ENCODE measurements around the gene ZNF544.

Gene ZNF544

DNA sequence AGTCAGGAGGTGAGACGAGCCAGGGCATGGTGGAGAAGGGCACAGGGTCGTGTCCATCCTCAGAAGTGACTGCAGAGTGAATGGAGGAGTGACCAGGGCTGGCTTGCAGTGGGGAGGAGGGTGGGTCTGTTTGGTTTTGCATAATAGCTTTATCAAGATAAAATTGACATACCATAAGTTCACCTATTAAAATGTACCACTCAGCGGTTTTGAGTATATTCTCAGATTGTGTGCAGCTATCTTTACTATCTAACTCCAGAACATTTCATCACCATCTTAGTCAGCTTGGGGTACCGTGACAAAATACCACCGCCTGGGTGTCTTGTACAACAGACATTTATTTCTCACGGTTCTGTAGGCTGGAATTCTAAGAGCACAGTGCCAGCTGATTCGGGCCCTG, 63.2 kb downstream of the ZNF544 start:
- H2AFZ ChIP-seq (ENCODE audit: low read length): no peak overlapping the region
- no peak for TF ChIP-seq EZH2 (IDR thresholded peaks at IDR 0.05; ENCODE audit: borderline replicate concordance, low read length)
- TF ChIP-seq, protein P1, sequence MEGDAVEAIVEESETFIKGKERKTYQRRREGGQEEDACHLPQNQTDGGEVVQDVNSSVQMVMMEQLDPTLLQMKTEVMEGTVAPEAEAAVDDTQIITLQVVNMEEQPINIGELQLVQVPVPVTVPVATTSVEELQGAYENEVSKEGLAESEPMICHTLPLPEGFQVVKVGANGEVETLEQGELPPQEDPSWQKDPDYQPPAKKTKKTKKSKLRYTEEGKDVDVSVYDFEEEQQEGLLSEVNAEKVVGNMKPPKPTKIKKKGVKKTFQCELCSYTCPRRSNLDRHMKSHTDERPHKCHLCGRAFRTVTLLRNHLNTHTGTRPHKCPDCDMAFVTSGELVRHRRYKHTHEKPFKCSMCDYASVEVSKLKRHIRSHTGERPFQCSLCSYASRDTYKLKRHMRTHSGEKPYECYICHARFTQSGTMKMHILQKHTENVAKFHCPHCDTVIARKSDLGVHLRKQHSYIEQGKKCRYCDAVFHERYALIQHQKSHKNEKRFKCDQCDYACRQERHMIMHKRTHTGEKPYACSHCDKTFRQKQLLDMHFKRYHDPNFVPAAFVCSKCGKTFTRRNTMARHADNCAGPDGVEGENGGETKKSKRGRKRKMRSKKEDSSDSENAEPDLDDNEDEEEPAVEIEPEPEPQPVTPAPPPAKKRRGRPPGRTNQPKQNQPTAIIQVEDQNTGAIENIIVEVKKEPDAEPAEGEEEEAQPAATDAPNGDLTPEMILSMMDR (IDR thresholded peaks at IDR 0.05; ENCODE audit: low read length): no peak
- H3K9ac ChIP-seq (ENCODE audit: low read length): no peak overlapping the region
- H3K27me3 ChIP-seq (ENCODE audit: insufficient read depth, low read length): no peaks in the 10 kb centered on the region
- peaks cover 38% of the 10 kb centered on the region for H3K9me3 ChIP-seq (ENCODE audit: low read length)
- H3K4me2 ChIP-seq (ENCODE audit: low read length): no peak overlapping the region
- H3K4me1 ChIP-seq (ENCODE audit: insufficient read depth, low read length, severe bottlenecking): no peaks in the 10 kb centered on the region
- H3K27ac ChIP-seq (ENCODE audit: low read depth, low read length, poor library complexity, severe bottlenecking): no peak overlapping the region
- H3K36me3 ChIP-seq (ENCODE audit: insufficient read depth, low read length): peaks cover 98% of the 10 kb centered on the region
- no peak overlapping the region for H3K4me3 ChIP-seq (ENCODE audit: low read depth, low read length, poor library complexity, severe bottlenecking)
- no peaks in the 10 kb centered on the region for H3K79me2 ChIP-seq (ENCODE audit: insufficient read depth, low read length)
- no peaks in the 10 kb centered on the region for H4K20me1 ChIP-seq (ENCODE audit: insufficient read depth, low read length)
- H3K9me2 ChIP-seq (ENCODE audit: low read depth, low read length): no peaks in the 10 kb centered on the region
- no peaks in the 10 kb centered on the region for H3F3A ChIP-seq (ENCODE audit: insufficient read depth, low read length)

DNA sequence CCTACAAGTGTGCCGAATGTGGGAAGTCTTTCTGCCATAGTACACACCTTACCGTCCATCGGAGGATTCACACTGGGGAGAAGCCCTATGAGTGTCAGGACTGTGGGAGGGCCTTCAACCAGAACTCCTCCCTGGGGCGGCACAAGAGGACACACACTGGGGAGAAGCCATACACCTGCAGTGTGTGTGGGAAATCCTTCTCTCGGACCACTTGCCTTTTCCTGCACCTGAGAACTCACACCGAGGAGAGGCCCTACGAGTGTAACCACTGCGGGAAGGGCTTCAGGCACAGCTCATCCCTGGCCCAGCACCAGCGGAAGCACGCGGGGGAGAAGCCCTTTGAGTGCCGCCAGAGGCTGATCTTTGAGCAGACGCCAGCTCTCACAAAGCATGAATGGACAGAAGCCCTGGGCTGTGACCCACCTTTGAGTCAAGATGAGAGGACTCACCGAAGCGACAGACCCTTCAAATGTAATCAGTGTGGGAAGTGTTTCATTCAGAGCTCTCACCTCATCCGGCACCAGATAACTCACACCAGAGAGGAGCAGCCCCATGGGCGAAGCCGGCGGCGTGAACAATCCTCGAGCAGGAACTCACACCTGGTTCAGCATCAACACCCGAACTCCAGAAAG, 66.1 kb downstream of the ZNF544 start:
- no peak overlapping the region for H3K4me2 ChIP-seq (ENCODE audit: low read length)
- no peaks in the 10 kb centered on the region for H4K20me1 ChIP-seq (ENCODE audit: insufficient read depth, low read length)
- H3K27ac ChIP-seq (ENCODE audit: low read depth, low read length, poor library complexity, severe bottlenecking): no peak overlapping the region
- H3K27me3 ChIP-seq (ENCODE audit: insufficient read depth, low read length): no peaks in the 10 kb centered on the region
- no peaks in the 10 kb centered on the region for H3K79me2 ChIP-seq (ENCODE audit: insufficient read depth, low read length)
- no peaks in the 10 kb centered on the region for H3K9me2 ChIP-seq (ENCODE audit: low read depth, low read length)
- TF ChIP-seq, protein P1 (IDR thresholded peaks at IDR 0.05; ENCODE audit: low read length): no peak
- TF ChIP-seq EZH2 (IDR thresholded peaks at IDR 0.05; ENCODE audit: borderline replicate concordance, low read length): no peak
- H3K9ac ChIP-seq (ENCODE audit: low read length): no peak overlapping the region
- H3K9me3 ChIP-seq (ENCODE audit: low read length): peaks cover 30% of the 10 kb centered on the region
- H3K4me3 ChIP-seq (ENCODE audit: low read depth, low read length, poor library complexity, severe bottlenecking): no peak overlapping the region
- no peaks in the 10 kb centered on the region for H3F3A ChIP-seq (ENCODE audit: insufficient read depth, low read length)
- no peak overlapping the region for H2AFZ ChIP-seq (ENCODE audit: low read length)
- peaks cover 98% of the 10 kb centered on the region for H3K36me3 ChIP-seq (ENCODE audit: insufficient read depth, low read length)
- no peaks in the 10 kb centered on the region for H3K4me1 ChIP-seq (ENCODE audit: insufficient read depth, low read length, severe bottlenecking)

DNA sequence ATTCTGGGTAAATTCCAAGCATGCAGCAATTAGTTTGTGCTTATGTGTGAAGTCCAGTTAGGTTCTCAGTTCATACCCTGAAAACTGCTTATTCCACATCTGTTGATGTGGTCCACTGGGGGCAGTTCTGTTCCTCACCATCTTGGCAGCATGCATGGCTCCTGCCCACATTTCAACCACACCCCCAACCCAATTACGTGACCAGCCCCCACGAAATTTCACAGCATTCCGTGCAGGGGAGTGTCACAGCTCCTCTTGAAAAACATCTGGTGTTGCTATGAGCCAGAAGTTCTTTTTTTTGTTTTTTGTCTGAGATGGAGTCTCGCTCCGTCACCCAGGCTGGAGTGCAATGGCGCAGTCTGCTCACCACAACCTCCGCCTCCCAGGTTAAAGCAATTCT, 67.4 kb downstream of the ZNF544 start:
- H3K79me2 ChIP-seq (ENCODE audit: insufficient read depth, low read length): no peaks in the 10 kb centered on the region
- H3K4me1 ChIP-seq (ENCODE audit: insufficient read depth, low read length, severe bottlenecking): no peaks in the 10 kb centered on the region
- H3K36me3 ChIP-seq (ENCODE audit: insufficient read depth, low read length): peaks cover 98% of the 10 kb centered on the region
- H3K27me3 ChIP-seq (ENCODE audit: insufficient read depth, low read length): no peaks in the 10 kb centered on the region
- no peaks in the 10 kb centered on the region for H4K20me1 ChIP-seq (ENCODE audit: insufficient read depth, low read length)
- no peak overlapping the region for H2AFZ ChIP-seq (ENCODE audit: low read length)
- TF ChIP-seq, protein P1 (IDR thresholded peaks at IDR 0.05; ENCODE audit: low read length): no peak
- no peak for TF ChIP-seq EZH2 (IDR thresholded peaks at IDR 0.05; ENCODE audit: borderline replicate concordance, low read length)
- H3K9me2 ChIP-seq (ENCODE audit: low read depth, low read length): no peaks in the 10 kb centered on the region
- no peak overlapping the region for H3K4me3 ChIP-seq (ENCODE audit: low read depth, low read length, poor library complexity, severe bottlenecking)
- H3K27ac ChIP-seq (ENCODE audit: low read depth, low read length, poor library complexity, severe bottlenecking): no peak overlapping the region
- no peak overlapping the region for H3K9ac ChIP-seq (ENCODE audit: low read length)
- H3K9me3 ChIP-seq (ENCODE audit: low read length): peaks cover 34% of the 10 kb centered on the region
- H3K4me2 ChIP-seq (ENCODE audit: low read length): no peak overlapping the region
- no peaks in the 10 kb centered on the region for H3F3A ChIP-seq (ENCODE audit: insufficient read depth, low read length)
